GM19328 (cell line): Measurements from ENCODE around the gene CSNK1G3.

Experiments
- ATAC-seq: cut with Tn5 transposase; IDR thresholded peaks from one replicate; pipeline ENCODE4 v1.9.1; 2021; ENCODE audit warnings: mild to moderate bottlenecking, moderate library complexity; ENCODE audit not compliant: unreplicated experiment

Gene CSNK1G3

DNA sequence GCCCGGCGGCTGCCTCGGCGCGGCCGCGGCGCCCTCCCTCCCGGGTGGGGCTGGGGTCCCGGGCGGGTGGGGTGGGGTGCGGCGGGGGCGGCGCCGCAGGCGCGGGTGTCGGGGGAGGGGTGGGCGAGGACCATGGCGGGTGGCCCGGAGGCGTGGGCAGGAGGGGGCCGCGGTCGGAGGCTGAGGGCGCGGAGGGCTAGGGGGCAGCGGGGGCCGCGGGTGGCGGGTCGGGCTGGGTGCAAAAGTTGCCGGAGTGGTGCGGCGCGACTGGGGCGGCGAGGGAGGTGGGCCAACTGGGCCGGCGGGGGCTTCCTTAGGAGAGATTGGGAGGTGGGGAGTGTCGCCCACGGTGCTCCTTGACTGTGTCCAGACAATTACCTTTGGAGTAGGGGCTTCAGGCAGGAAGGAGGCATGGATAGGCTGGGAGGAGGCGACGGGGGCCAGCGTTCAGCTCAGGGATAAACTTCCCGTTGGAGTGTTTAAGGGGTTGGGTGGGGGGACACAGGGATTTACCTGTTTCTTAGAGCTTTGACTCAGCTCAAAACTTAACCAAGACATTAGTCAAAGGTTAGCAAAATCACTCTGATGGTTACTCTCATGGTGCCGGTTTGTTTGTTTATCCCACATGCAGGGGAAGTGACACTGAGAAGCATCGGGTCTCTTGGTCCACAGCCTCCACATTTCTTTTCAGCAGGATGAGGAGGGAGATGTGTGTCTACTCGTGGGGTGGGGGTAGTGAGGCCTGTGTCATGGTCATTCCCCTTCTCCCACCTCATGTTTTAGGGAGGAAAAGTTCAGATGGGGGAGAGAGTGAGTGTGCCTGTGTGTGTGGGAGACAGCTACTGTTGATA, 859 bp downstream of the CSNK1G3 start:
- ATAC-seq, result peak; percentile 3

DNA sequence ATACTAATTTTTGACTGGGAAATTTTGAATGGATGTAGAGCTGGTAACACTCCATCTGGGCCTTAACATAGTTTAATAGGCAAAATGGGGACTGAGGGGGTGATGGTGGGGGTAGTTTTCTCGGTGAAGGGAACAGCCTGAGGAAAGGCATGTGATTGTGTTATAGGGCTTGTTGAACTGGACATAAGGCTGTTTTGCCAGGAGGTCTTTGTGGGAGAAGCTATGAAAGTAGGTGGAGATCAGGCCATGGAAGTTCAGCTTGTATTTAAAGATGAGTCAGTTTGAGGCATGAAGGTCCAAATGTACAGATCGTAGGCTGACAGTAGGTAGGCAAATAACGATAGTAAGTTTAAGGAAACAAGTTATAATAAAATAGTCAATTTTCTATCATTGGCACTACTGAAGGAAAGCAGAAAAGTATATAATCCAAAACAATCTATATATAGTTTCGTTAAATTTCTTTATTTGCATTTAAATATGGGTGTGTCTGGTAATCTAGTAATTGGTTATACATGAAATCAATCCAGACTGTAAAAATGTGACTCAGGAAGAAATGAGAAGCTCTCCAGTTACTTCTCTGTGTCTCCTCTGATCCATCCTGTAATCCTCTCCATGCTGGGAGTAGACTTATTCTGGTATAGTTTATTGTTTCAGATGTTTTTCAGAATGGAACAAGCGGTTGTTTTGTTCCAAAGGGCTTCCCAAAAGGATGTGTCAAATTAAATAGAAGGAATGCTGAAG, 2.8 kb downstream of the CSNK1G3 start:
- no peak for ATAC-seq

DNA sequence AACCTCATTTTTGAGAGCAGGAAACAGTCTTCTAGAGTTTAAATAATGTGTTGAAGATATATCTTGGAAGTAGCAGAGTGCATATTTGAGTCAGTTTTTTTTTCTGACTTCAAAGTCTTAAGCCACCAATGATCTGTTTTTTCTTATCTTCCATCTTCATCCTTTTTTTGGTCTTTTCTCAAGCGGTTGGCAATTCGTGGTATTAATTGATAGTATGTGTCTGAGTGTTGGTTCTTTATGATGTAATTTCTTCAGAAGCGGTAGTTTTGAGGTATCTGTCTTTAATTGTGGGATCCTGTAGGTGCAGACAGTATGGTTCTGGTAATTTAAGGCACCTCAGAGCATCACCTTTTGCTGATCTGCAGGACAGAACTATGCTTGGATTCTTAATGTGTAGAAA, 3.9 kb downstream of the CSNK1G3 start:
- no peak for ATAC-seq

DNA sequence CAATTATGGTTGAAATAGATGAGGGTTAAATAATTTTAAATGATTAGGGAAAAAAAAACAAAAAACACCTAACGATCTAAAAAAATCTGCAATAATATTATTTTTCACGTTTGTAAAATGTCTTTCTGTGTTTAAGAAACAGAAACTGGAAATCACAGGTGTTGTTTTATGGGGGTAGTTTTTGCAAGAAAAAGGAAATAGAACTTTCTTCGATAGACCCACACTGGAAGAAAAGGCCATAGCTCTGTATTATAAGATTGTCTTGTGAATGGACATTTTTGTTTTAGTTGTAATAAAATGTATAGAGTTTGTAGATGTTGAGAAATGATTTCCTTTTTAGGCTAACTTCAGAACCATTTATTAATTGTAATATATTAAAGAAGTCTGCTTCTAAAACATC, 5.5 kb downstream of the CSNK1G3 start:
- no peak for ATAC-seq

DNA sequence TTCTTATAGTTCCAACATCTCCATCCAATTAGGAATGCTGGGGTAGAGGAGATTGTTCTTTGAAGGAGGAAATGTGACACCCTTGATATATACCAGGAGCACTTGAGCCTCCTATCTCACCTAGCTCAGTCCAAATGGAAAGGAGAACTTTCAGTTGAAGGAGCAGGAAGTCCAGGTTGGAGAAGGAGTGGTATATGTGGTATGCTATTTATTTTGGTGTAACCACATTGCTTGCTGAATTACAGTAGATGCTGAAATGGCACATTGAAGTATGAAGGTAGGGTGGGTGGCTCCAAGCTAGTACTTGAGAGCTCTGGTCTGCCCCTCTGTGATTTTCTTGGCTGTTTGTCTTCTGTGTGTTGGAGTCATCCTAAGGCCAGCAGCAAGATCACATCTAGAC, 6.1 kb downstream of the CSNK1G3 start:
- ATAC-seq, result no peak

DNA sequence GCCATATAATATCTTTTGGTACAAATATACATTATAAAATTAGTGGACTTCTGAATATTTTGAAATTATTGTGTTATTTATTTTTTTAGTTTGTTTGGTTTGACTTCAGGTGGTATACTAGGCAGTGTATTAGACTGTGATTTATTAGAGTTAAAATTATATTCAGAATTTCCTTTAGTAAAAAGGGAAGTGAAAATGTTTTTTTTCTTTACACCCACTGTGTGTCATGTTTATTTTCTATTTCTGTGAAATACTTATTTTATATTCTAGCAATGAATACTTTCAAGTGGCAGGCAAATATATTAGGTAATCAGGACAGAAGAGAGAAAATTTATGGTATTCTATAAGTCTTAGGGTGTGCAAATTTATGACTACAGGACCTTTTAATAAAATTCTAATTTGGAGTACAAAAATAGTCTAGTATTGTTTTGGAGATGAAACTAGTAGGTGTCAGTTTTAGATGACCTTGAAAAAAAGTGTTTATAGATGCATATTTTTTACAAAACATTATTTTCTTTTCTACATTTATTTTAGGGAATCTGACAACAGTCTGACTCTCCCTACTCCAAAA, 8.8 kb downstream of the CSNK1G3 start:
- no peak for ATAC-seq

DNA sequence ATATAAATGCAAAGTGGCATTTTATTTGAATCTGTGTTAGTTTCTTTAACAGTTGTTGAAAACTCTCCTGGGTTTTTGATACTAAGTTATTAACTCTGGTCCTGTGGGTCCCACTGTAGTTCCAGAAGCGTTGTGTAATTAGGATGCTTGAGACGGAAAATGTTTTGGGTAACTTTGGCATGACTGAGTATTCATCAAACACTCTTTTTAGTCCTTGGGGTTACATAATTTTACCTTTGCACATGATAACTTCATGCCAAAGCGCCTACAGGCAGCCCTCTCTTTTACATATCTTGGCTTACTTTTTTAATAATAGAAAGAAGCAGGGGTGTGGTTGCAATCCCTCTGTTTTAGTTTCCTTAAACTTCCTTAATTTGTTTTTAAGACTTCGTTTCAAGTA, 12.2 kb downstream of the CSNK1G3 start:
- ATAC-seq, result no peak

DNA sequence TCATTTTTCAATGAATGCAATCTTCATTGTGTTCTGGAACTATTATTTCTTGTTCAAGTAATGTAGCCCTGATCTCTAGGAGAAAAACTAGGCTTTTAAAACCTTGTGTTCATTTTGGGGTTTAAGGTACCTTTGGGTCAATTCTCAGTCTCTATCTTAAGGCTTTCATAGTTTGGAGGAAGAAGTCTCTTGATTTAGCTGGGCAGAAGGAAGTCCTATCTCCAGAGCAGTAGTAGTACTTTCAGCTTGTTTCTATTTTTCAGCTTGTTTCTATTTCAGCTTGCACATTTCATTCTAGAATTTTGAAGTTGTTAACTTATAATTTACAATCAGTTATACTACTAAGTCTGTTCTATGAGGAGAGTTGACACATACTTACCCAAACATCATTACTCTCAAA, 15.2 kb downstream of the CSNK1G3 start:
- no peak for ATAC-seq

DNA sequence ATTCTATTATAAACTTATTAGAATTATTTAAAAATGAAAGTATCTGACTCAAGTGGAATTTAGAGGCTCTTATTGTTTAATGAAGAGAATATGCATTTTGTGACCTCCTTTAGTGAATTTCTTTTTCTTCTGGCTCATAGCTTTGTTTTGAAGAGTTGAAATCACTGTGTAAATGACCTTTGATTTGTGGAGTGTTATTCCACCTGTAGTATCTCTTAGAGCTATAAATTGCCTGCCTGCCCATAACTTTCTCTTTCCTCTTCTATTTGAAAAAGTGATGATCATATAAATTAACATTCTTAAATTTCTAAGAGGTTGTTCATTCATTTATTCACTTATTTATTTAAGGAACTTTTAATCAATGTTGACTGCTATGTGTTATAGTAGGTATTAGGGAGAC, 16.1 kb downstream of the CSNK1G3 start:
- ATAC-seq, result no peak

DNA sequence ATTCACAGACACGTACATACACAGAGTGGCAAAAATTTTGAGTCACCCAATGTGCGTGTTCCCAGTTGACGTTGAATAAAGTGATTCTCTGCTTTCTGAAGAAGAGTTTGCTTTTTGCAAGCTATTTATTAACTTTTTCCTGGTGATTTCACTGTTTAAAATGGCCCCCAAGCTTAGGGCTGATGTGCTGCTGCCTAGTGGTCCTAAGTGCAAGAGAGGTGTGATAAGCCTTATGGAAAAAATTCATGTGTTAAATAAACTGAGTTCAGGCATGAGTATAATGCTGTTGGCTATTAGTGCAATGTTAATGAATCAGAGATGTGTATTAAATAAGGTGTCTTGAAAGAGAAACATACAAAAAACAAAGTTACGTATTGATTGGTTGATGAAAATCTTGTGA, 16.9 kb downstream of the CSNK1G3 start:
- ATAC-seq, result no peak

DNA sequence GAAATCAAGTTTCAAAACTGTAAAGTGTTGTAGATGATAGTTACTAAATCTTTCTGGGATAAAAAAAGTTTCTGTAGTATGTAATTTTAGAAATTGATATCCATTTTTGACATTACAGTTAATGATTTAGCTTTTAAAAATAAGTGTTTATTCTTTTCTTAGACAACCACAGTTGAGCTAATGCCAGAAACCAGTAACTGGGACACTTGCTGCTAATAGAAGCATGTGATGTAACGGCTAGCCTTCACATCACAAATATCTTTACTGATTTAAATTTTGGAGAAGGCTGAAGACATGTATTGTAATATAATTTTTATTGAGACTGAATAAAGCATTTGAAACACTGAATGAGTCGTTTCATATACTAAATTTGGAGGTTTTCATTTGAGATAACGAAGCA, 18.8 kb downstream of the CSNK1G3 start:
- ATAC-seq, result no peak

DNA sequence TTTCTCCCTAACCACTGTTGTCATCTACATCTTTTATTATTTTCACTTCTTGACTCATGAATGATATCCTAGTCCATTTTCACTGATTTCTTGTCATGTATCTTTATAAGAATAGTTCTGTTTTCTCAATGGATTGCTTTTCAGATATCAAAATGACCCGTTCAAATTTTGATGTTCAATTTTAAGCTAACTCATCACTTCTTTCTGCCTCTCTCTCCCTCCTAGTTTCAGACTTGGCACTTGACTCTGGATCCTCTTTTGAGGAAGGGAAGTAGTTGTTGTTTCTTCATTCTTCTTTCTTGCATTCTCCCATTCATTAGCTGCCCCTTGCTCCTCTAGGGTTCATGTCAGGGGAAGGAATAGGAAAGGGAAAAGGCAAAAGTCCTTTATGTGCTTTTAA, 23.7 kb downstream of the CSNK1G3 start:
- no peak for ATAC-seq

DNA sequence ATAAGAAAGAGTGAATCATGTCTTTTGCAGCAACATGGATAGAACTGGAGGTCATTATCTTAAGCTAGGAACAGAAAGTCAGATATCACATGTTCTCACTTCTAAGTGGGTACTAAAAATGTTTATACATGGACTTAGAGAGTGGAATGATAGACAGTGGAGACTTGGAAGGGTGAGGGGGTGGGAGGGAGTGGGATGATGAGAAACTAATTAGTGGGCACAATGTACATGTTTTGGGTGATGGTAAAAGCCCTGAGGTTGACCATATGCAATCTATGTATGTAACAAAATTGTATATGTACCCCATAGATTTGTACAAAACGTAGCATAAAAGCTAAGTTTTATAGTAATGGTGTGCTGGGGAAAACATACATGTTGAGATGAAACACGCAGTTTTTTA, 25.3 kb downstream of the CSNK1G3 start:
- ATAC-seq, result no peak

DNA sequence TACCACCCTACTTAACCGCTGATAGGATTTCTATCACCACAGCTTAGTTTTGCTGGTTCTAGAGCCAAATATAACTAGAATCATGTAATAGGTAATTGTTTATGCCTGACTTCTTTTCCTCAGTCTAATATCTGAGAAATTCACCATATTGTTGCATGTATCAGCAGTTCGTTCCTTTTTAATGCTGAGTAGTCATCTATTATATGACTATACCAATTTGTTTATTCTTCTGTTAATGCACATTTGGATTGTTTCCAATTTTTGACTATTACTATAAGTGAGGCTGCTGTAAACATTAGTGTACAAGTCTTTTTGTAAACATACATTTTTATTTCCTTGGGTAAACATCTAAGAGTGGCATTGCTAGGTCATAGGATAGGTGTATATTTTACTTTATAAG, 25.9 kb downstream of the CSNK1G3 start:
- ATAC-seq, result no peak

DNA sequence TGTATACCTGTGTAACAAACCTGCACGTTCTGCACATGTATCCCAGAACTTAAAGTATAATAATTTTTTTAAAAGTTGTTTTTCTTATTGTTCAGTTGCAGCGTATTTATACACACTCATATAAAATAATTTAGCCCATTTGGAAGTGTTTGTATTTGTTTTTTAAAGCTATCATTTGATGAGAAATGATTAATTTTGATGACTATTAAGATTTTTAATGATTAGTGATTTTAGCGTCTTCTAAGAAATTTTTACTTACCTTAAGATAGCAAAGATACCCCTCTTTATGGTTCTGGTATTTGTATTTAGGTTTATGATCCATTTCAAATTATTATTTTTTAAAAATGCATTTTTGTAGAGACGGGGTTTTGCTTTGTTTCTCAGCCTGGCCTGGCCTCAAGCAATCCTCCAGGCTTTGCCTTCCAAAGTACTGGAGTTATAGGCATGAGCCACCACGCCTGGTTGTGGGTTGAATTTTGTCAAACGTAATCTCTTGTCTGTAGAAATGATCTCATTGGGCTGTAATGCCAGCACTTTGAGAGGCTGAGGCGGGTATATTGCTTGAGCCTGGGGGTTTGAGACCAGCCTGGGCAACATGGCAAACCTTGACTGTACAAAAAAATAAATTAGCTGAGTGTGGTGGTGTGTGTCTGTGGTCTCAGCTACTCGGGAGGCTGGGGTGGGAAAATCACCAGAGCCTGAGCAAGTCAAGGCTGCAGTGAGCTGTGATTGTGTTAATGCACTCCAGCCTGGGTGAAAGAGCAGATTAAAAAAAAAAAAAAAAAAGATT, 26.9 kb downstream of the CSNK1G3 start:
- no peak for ATAC-seq

DNA sequence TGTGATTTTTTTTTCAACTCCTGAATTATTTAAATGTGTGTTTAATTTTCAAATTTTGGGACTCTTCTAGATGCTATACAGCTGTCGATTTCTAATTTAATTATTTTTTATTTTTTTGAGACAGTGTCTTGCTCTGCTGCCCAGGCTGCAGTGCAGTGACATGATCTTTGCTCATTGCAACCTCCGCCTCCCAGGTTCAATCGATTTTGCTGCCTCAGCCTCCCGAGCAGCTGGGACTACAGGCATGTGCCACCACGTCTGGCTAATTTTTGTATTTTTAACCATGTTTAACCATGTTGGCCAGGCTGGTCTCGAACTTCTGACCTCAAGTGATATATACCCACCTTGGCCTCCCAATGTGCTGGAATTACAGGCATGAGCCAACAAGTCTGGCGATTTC, 28.6 kb downstream of the CSNK1G3 start:
- ATAC-seq, result no peak

DNA sequence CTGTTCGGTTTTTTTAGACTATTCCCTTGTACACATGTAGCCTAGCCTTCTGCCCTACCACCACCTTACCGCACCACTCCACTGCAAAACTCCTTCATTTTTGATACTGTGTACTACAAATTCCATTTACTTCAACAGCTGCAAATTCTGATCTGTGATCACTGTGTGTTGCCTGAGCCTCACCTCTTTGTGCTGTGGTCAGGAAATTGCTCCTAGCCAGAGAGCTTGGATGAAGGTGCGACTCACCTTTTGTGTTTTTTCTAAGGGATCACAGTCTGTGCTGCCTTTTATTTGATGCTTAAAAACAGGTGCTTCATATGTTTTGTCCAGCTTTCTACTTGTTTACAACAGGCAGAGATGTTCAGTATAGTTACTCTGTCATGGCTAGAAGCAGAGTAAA, 31.5 kb downstream of the CSNK1G3 start:
- ATAC-seq, result no peak

DNA sequence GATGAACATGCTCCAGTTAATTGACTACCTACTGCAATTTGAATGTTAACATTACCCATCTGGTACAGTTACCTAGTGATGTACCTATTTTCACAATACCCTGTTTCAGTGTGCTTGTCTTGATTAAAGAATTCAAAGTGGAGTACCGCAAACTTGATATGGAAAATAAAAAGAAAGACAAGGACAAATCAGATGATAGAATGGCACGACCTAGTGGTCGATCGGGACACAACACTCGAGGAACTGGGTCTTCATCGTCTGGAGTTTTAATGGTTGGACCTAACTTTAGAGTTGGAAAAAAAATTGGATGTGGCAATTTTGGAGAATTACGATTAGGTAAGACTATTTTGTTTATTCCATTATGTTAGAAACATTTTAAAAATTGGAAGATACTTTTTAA, 33.5 kb downstream of the CSNK1G3 start:
- ATAC-seq, result no peak

DNA sequence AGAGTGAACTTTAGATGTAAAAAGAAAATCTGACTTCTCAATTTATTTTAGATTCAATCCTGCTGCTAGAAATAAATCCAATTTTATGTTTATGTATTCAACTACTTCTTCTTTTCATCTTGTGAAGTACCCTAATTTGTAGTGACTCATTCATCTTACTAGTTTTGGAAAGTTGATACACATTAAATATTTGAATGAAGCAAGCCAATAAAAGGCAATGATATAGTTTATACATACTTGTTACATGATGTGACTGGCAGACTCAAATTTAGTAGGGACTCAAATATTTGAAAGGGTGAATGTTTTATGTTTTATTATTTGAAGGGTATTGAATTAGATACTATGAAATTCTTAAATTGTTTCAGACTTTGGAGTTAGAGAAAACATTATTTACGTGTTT, 34.7 kb downstream of the CSNK1G3 start:
- no peak for ATAC-seq

DNA sequence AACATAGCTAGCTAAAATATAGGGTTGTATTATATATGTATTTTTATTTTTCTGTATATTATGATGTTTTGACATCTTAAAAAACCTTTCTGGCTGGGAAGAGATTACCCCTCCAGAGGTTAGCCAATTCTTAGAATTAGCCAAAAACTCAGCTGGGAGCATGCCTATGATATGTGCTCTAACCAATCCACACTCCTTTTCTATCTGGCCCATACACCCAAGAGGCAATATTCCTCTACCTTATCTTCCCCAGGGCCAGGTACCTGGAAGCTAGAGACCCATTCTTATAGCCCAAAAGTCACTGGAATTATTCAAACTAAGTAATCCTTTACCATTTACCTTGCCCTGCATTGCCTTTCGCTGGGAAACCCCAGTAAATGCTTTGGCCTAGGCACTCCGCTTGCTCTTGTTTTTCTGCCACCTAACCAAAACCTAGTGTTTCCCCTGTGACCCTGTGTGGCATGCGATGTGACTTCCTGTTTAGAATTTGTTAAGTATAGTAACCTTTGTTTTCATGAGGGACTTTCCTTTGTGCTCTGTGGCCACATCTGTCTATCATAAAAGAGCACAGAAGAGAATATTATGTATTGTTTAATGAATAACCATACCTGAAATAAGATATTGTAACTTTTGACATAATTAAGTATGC, 37.4 kb downstream of the CSNK1G3 start:
- ATAC-seq, result peak; percentile 97

DNA sequence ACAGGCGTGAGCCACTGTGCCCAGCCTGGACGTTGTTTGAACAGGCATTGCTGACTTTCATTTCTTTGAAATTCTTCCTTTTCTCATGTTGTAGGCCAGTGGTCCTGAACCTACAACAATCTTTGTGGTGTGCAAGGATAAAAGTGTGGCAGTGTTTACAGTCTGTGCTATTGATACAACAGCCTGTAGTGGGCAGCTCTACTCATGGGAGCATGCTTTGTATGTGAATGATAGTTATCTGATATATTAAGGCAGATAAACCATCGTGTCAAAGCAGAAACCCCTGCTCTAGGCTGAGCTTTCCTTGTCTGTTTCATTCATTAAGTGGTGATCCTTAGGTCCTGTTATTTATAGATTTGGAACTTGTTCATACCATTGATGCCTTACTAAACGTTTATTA, 42.6 kb downstream of the CSNK1G3 start:
- ATAC-seq, result no peak
